Stimulated activated CD8-positive, alpha-beta memory T cell treated with anti-CD3 and anti-CD28 coated beads, Interleukin-12 subunit alpha, Interleukin-12 subunit beta, amount 100 ng/mL, for 4 hours (primary cell): ENCODE results near the gene CEP112.
"Not testable (repeated sequence)": the region's sequence is repeated elsewhere in the genome, so short reads cannot be mapped to it uniquely, and the experiment has no call there.

ENCODE experiments used
- DNase-seq: peaks from one replicate; pipeline ENCODE4 v3.0.0-alpha.2; 2020; ENCODE audit warnings: low read depth

CEP112 gene

DNA sequence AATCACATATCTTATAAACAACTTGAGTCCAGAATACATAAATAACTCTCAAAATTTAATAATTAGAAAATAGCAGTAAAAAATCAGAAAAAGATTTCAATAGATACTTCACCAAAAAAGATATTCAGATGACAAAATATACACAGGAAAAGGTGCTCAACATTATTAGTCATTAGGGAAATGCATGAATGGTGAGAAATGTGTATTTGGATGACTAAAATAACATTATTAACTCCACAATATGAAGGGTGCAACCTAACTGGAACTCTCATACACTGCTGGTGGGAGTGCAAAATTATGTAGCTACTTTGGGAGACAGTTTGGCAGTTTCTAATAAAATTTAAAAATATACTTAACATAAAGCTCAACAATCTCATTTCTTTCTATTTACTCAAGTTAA is 368.2 kb downstream of the CEP112 start:
- no peak for DNase-seq

DNA sequence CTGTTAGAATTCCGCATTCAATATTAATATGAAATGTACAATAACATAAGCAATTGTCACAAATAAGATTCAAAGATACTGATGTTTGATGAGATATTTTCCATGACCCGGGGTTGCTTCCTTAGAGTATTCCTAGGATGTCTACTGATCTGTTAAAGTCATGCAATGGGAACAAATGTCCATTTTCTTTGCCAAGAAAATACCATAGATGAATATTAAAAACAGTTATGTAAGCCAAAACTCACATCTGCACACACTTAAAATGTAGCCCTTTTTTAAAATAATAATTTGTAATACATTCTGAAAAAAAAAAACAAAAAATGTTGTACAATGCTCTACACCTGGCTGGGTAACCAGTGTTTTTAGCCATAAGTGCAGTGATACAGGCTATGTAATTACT is 371.1 kb downstream of the CEP112 start:
- DNase-seq: no peak

- no peak for DNase-seq
Observed at GRCh38 chr17:65820306-65820705, 371.6 kb downstream of the CEP112 start.

DNA sequence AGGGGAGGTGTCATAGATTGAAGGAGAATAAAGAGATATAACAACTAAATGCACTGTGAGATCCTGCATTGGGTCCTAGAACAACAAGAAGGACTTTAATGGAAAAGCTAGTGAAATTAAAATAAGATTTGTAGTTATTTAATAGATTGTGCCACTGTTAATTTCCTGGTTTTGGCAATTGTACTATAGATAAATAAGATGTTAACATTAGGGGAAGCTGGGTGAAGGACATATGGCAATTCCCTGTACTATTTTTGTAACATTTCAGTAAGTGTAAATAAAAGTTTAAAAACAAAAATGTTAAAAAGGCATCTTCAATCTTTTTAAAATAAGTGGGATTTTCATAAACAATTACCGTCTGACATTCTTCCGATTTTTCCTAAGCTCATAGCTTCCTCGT is 372.1 kb downstream of the CEP112 start:
- no peak for DNase-seq

GRCh38 chr17:65817951-65818350 is 374.0 kb downstream of the CEP112 start:
- DNase-seq: no peak

- no peak for DNase-seq
Observed at GRCh38 chr17:65814418-65814817, 377.5 kb downstream of the CEP112 start.

- DNase-seq: no peak
Observed at GRCh38 chr17:65813306-65813705, 378.6 kb downstream of the CEP112 start.

DNA sequence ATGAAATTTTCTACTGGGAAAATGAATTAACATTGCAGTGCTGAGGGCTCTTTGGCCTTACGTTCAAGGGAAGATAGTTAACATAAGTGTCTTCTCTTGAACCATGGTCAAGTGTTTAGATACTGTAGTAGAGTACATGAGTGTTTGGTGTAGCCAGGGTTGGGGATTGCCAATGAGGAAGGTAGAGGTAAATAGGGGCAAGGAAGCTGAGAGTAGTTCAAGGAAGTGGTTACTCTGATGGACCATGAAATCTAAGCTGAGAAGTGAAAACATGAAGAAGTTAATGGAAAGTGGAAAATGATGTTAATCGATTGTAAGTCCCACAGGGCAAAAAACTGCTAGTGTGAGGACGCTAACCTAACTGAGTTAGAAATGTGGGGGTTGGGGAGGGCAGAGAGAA is 380.9 kb downstream of the CEP112 start:
- no peak for DNase-seq

GRCh38 chr17:65809366-65809765 is 382.6 kb downstream of the CEP112 start:
- DNase-seq: no peak

DNA sequence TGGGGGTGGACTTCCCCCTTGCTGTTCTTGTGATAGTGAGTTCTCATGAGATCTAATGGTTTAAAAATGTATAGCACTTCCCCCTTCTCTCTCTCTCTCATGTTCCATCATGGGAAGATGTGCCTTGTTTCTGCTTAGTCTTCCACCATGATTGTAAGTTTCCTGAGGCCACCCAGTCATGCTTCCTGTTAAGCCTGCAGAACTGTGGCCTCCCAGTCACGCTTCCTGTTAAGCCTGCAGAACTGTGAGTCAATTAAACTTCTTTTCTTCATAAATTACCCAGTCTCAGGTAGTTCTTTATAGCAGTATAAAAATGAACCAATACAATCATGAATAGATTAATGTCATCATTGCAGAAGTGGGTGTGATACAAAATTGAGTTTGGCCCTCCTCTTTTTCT is 383.4 kb downstream of the CEP112 start:
- not testable (repeated sequence) for DNase-seq

DNA sequence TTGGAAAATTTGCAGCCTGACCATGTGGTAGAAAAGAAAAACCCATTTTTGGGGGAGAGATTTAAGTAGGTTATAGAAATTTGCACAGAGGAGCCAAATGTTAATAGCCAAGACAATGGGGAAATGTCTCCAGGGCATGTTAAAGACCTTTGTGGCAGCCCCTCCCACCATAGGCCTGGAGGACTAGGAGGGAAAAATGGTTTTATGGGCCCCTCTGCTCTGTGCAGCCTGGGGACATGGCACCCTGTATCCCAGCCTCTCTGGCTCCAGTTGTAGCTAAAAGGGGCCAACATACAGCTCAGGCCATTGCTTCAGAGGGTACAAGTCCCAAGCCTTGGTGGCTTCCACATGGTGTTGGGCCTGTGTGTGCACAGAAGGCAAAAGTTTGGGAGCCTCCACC is 384.6 kb downstream of the CEP112 start:
- DNase-seq: no peak

DNA sequence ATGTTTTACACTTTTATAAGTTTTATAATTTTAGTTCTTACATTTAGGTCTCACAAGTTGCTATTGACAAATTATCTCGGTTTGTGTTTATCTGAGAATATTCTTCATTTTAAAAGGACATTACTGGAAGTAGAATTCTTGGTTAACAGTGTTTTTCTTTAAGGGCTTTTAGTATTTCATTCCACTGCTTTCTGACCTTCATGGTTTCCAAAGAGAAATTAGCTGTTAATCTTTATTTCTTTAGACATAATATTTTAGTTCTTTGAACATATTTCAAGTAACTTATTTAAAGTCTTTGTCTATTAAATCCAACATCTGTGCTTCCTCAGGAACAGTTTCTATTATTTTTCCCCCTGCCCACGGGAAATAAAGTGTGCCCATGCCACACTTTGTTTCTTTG is 390.4 kb downstream of the CEP112 start:
- DNase-seq: no peak

GRCh38 chr17:65800655-65801054 is 391.3 kb downstream of the CEP112 start:
- DNase-seq: no peak

DNA sequence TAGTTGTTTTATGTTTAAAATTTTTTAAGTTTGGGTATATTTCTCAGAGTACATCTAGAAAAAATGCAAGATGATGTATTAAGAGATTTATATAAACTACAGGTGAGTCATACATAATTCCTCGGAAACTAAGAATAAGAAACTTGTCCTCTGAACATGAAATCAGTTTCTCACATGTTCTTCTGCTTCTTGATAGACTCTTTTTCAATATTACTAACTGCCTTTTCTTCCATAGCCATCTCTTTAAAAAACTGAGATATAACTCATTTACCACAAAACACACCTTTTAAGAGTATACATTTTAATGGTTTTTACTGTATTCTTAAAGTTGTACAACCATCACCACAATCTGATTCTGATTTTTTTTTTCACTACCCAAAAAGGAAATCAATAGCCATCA is 392.1 kb downstream of the CEP112 start:
- no peak for DNase-seq

- no peak for DNase-seq
Observed at GRCh38 chr17:65799454-65799853, 392.5 kb downstream of the CEP112 start.

- DNase-seq: no peak
Observed at GRCh38 chr17:65797809-65798208, 394.1 kb downstream of the CEP112 start.

GRCh38 chr17:65797101-65797500 is 394.8 kb downstream of the CEP112 start:
- no peak for DNase-seq

GRCh38 chr17:65794572-65794971 is 397.4 kb downstream of the CEP112 start:
- DNase-seq: no peak

DNA sequence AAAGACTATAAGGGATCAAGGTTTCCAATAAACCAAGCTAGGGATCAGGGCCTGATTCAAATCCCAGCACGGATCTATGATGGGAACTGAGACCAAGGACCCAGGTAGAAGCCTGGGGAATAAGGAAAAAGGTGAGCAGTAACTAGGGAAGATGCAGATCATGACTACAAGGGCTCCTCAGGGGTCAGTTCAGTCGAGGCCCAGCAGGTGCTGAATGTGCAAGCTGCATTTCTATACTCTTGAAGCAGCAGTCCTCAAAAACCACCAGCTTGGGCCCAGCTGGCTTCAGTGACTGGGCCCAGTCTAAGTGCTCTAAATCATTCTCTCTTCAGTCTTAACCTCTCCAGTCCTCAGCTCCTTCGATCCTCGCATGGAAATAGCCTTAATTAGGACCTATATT is 401.7 kb downstream of the CEP112 start:
- DNase-seq: no peak

DNA sequence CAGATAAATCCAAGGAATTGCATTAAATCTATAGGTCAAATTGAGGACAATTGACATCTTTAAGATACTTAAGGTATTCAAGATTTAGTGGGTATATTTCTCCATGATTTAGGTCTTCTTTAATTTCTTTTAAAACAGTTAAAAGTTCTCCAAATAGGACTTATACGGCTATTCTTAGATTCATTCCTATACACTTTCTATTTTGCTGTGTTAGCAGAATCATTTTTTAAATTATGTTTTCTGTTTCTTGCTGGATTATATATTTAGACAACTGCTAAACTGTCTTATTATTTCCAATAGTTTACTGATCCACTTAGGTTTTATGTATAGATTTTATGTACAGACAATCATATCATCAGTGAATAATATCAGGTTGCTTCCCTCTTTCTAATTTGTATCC is 404.4 kb downstream of the CEP112 start:
- DNase-seq: no peak

DNA sequence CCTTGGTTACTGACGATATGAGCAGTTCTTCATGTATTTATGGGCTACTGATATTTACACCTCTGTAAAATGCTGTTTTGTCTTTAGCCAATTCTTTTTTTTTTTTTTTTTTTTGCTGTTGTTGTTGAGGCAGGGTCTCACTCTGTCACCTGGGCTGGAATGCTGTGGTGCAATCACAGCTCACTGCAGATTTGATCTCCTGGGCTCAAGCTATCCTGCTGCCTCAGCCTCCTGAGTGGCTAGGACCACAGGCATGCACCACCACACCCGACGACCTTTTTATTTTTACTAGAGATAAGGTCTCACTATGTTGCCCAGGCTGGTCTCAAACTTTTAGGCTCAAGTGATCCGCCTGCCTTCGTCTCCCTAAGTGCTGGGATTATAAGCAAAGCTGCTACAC is 405.5 kb downstream of the CEP112 start:
- DNase-seq: no peak

- no peak for DNase-seq
Observed at GRCh38 chr17:65785109-65785508, 406.8 kb downstream of the CEP112 start.

GRCh38 chr17:65783845-65784334 is 408.0 kb downstream of the CEP112 start:
- no peak for DNase-seq

GRCh38 chr17:65782104-65782706 is 409.7 kb downstream of the CEP112 start:
- not testable (repeated sequence) for DNase-seq

- DNase-seq: no peak
Observed at GRCh38 chr17:65780111-65780510, 411.8 kb downstream of the CEP112 start.
